Measurements from ENCODE around the gene RPL18.

- TF ChIP-seq CTCF (conservative IDR thresholded peaks at IDR 0.05; ENCODE audit: low read depth, low read length): no peak
- no peak for TF ChIP-seq EZH2 (IDR thresholded peaks at IDR 0.05; ENCODE audit: borderline replicate concordance, low read depth, low read length, poor library complexity, severe bottlenecking)
Measured at GRCh38 chr19:48629599-48630295, 10.8 kb upstream of the RPL18 start.
